AG04450 (cell line): ENCODE data around the gene SPACA7. TPM values are rescaled to one million over a fixed set of nuclear protein-coding genes. Genes with fewer than 3 reads are reported as not detected.

Experiments used
- CTCF ChIA-PET: fragments of 300-600, 350-600 bp; formaldehyde crosslinking; extraction: SDS; loops from one replicate; lab custom pipeline; 2022; ENCODE audit warnings: antibody characterized with exemption, inconsistent platforms; lab: Charles Lee
- POLR2A ChIA-PET: fragments of 350-600 bp; formaldehyde crosslinking; extraction: SDS; loops from one replicate; lab custom pipeline; 2021; ENCODE audit warnings: antibody characterized with exemption, inconsistent platforms; lab: Yijun Ruan, JAX
- DNase-seq: peaks from one replicate; pipeline ENCODE4 v3.0.0-alpha.2; 2011; ENCODE audit warnings: low read depth, low spot score
- H3K27ac ChIP-seq: one replicate; pipeline ENCODE4 v1.5.1; 2012; ENCODE audit warnings: low read depth, low read length, control low read depth
- H3K27me3 ChIP-seq: one replicate; pipeline ENCODE4 v1.6.0; 2012; ENCODE audit warnings: low read length; ENCODE audit not compliant: control insufficient read depth, insufficient read depth
- H3K4me3 ChIP-seq: 2 replicates; pipeline ENCODE4 v1.5.1; 2011; ENCODE audit warnings: mild to moderate bottlenecking, low read depth, low read length, control low read depth
- H3K9me3 ChIP-seq: 2 replicates; pipeline ENCODE4 v1.5.1; 2012; ENCODE audit warnings: low read length; ENCODE audit not compliant: control insufficient read depth, insufficient read depth
- polyA plus RNA-seq: library from polyadenylated mRNA; depleted of rRNA; stranded (reverse); fragments of >200 nt; gene quantifications from 2 replicates; pipeline ENCODE4 v1.2.3, GENCODE V29; 2011
- TF ChIP-seq, protein P1 (sequence below): IDR thresholded peaks from 2 replicates; pipeline ENCODE4 v1.5.1; 2011; ENCODE audit warnings: low read depth, low read length, control low read depth, inconsistent platforms

SPACA7 gene
- polyA plus RNA-seq, 1 experiment = not detected

DNA sequence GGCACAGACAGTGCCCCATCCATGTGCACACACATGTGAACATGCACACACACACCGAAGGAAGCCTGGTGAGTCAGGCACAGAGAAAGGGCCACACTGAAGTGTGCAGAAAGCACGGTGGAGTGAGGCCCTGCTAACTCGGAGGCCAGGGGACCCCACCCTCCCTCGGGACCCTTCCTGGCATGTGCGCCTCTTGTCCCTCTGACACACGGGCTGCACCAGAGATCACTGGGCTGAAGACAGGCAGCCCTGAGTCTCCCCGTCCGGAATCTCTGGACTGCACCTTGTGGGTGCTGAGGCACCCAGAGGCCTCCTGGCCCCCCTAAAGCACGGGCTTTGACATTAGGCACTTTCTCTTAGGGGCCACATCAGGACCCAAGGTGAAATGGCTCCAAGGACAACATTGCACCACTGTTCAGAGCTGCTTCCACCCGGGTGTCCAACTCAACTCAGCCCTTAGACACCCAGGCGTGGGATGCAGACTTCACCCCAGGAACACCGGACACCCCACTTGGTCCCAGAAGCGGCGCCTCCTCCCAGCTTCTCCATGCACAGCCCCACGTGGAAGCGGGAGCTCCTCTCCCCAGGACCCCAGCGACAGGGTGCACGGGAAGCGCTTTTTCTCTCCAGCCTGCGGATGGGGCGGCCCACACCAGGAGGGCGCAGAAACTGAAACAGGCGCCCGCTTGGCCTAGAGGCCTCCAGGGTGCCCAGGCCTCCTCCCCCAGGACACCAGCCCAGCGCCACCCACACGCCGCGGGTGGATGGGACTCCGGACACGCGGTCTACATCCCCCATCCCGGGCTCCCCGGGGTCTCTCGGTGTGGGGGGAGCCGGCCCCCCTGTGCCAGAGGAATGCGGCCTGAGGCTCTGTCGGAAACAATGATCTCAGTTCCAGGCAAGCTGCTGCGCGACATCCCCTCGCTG is 90.2 kb downstream of the SPACA7 start:
- ChIA-PET CTCF (no interaction called here), POLR2A (no interaction called here)
- H3K27ac ChIP-seq = no peak overlapping the region
- no peaks in the 10 kb centered on the region for H3K27me3 ChIP-seq
- H3K4me3 ChIP-seq = no peak overlapping the region
- peaks cover 14% of the 10 kb centered on the region; the same call in 1 of the 2 replicates for H3K9me3 ChIP-seq
- TF ChIP-seq, protein P1, sequence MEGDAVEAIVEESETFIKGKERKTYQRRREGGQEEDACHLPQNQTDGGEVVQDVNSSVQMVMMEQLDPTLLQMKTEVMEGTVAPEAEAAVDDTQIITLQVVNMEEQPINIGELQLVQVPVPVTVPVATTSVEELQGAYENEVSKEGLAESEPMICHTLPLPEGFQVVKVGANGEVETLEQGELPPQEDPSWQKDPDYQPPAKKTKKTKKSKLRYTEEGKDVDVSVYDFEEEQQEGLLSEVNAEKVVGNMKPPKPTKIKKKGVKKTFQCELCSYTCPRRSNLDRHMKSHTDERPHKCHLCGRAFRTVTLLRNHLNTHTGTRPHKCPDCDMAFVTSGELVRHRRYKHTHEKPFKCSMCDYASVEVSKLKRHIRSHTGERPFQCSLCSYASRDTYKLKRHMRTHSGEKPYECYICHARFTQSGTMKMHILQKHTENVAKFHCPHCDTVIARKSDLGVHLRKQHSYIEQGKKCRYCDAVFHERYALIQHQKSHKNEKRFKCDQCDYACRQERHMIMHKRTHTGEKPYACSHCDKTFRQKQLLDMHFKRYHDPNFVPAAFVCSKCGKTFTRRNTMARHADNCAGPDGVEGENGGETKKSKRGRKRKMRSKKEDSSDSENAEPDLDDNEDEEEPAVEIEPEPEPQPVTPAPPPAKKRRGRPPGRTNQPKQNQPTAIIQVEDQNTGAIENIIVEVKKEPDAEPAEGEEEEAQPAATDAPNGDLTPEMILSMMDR = no peak
- no peak for DNase-seq

DNA sequence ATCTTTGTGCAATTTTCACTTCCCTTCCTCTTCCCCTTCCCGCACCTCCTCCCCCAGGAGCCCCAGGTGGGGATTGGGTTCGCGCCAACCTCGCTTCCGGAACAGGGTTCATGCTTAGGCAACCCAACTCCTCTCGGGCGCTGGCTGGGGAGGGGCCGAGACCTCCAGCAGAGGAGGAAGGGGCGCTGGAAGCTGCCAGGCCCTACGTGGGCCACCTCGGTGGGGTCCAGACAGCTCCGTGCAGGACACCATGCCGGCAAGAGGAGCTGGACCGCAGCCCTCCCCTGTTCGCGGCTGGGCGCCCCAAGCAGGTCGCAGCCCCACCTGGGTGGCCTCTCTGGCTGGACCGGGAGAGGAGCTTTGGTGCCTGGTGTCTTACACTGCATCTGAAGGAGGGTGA is 91.1 kb downstream of the SPACA7 start:
- ChIA-PET CTCF (no interaction called here), POLR2A (no interaction called here)
- Histone ChIP-seq H3K4me3 (no peak overlapping the region), H3K27me3 (no peaks in the 10 kb centered on the region), H3K9me3 (peaks cover 14% of the 10 kb centered on the region; the same call in 1 of the 2 replicates), H3K27ac (no peak overlapping the region)
- no peak for DNase-seq
- TF ChIP-seq, protein P1 = no peak

DNA sequence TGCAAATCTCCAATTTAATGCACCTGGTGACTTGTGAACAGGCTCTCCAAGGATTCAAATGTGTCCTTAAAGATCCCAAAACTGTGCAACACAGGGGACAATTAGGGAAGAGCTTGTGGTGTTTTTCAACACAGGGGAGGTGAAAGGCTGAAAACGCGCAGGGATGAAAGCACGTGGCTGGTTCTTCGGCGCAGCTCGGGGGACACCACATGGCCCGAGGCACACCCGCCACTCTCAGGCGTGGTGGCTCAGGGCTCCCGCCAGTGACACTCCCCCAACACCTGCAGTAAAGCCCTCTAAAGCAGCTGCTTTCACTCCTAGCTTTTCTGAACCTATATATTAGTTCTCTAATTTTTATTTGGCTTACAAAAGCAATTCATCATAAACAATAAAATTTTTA is 91.9 kb downstream of the SPACA7 start:
- no peak overlapping the region for H3K27ac ChIP-seq
- ChIA-PET CTCF (no interaction called here), POLR2A (no interaction called here)
- no peak for DNase-seq
- H3K27me3 ChIP-seq = no peaks in the 10 kb centered on the region
- H3K9me3 ChIP-seq = peaks cover 14% of the 10 kb centered on the region; the same call in 1 of the 2 replicates
- TF ChIP-seq, protein P1 = no peak
- H3K4me3 ChIP-seq = no peak overlapping the region

DNA sequence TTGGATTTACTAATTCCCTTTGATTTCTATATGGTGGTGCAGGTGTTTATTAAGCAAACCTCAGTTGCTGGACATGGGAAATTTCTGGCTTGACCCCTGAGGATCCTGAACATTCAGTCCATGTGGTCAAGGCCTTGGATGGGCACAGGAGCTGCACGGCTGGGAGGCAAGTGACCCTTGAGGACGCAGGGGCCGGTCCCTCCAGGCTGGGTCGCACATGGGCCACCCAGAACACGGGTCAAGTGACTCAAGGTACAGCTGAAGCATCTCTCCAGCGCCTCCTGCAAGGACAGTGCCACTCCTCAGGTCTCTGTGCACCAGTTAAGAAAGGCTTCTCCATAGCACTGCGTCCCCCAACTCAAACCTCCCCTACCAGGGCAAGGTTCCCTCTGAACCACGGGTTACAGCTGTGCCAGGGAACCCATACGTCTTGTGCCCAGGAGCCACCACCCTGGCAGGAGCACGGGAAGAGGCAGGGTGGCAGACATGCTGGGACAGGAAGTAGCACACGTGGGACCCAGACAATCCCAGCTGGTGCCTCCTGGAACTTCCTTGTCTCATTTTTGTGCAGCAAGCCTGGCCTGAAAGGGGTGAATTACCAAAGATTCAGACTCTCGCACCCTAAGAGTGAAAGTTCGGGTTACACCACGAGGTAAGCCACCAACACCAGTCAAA is 93.1 kb downstream of the SPACA7 start:
- Histone ChIP-seq H3K4me3 (no peak overlapping the region), H3K9me3 (peaks cover 14% of the 10 kb centered on the region; the same call in 1 of the 2 replicates), H3K27me3 (no peaks in the 10 kb centered on the region), H3K27ac (no peak overlapping the region)
- no peak for DNase-seq
- TF ChIP-seq, protein P1 = no peak
- ChIA-PET CTCF (interaction anchor here (0.6 kb wide), 1 partner anchor 90 kb away, joined by 3 read pairs; no protein-coding TSS in a partner anchor), POLR2A (no interaction called here)

DNA sequence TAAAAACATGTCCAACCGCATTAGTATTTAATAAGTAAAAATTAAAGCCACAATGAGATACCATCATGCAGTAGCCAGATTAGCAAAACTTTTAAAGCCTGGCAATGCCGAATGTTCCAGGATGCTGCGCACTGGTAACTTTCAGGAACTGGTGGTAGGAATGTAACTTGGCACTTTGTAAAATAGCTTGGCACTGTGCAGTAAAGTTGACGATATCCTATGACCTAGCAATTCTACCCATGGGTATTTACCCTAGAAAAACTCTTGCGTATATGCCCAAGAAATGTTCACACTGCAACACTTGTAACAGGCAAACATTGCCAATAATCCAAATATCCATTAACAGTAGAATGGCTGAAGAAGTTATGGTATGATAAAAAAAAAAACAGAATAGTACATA is 97.7 kb downstream of the SPACA7 start:
- no peak for DNase-seq
- Histone ChIP-seq H3K4me3 (no peak overlapping the region), H3K27me3 (no peaks in the 10 kb centered on the region), H3K27ac (no peak overlapping the region), H3K9me3 (no peaks in the 10 kb centered on the region)
- CTCF ChIA-PET = no interaction called here
- TF ChIP-seq, protein P1 = no peak
- POLR2A ChIA-PET = no interaction called here
